Measurements from ENCODE around the gene ZSCAN18. TPM values are rescaled to one million over a fixed set of nuclear protein-coding genes. Genes with fewer than 3 reads are reported as not detected.

Gene ZSCAN18
- total and polyA plus RNA-seq, 9 of the 15 experiments (the other 6 are each of a cell fraction or from before 2014, with no cell fraction given), result 0.07 to 1.9 (median 0.31) TPM; not detected in 1

GRCh38 chr19:58046856-58047255 is 51.2 kb downstream of the ZSCAN18 start (continued):
- no peak for TF ChIP-seq ZMIZ1 (IDR thresholded peaks at IDR 0.05; ENCODE audit: low read depth in 2 of 2, low read length in 2 of 2)
- no peak for TF ChIP-seq ZNF184 (CRISPR knock-in tag; IDR thresholded peaks at IDR 0.05)
- TF ChIP-seq RBM17 (IDR thresholded peaks at IDR 0.05; ENCODE audit: borderline replicate concordance, low read depth, low read length), result no peak
- TF ChIP-seq ZC3H4 (CRISPR knock-in tag; IDR thresholded peaks at IDR 0.05; ENCODE audit: borderline replicate concordance), result no peak

GRCh38 chr19:58045411-58046050 is 52.5 kb downstream of the ZSCAN18 start:
- no peak overlapping the region for H3K9ac ChIP-seq (ENCODE audit: insufficient read depth in 1 of 2, low read depth in 2 of 2, low read length in 2 of 2)
- in situ Hi-C loops (cut with MboI) (no loop called here), intact Hi-C loops (cut with micrococcal nuclease) (no loop called here)
- no peaks in the 10 kb centered on the region for H3K9me1 ChIP-seq (ENCODE audit: control insufficient read depth, insufficient read depth, low read length)
- no peak overlapping the region for H3K4me3 ChIP-seq
- no peak for ATAC-seq
- no peak overlapping the region for H3K4me2 ChIP-seq (ENCODE audit: insufficient read depth, low read length)
- no peaks in the 10 kb centered on the region for H3K79me2 ChIP-seq (ENCODE audit: control insufficient read depth, insufficient read depth, low read length)
- no peak overlapping the region for H3K27ac ChIP-seq (ENCODE audit: extremely low read depth, low read depth, low read length)
- H3K4me1 ChIP-seq (replicated peaks in 1 of 2; ENCODE audit: control insufficient read depth in 2 of 2, insufficient read depth in 2 of 2, low read length in 2 of 2), result peaks cover 0 to 16% of the 10 kb centered on the region in 2 experiments; a peak in 2 of 5 replicates
- no peaks in the 10 kb centered on the region for H3K36me3 ChIP-seq (ENCODE audit: control insufficient read depth, insufficient read depth, low read length)
- no peaks in the 10 kb centered on the region for H3K9me3 ChIP-seq (replicated peaks; ENCODE audit: control insufficient read depth, insufficient read depth, low read depth, low read length)
- no TSS peak for BruUV-seq (replicated peaks)
- DNase-seq (ENCODE audit: extremely low read depth in 1 of 4, low spot score in 3 of 4), result no peak
- CTCF ChIA-PET (ENCODE audit: low intra/inter-chr PET ratio), result no interaction called here
- WGBS (ENCODE audit: insufficient coverage, low coverage, missing lambda C conversion rate), result 1% methylated on average over 24 of the region's 24 CpGs
- H4K20me1 ChIP-seq (replicated peaks; ENCODE audit: control insufficient read depth, insufficient read depth, low read length), result no peaks in the 10 kb centered on the region
- H3K27me3 ChIP-seq (ENCODE audit: control insufficient read depth in 2 of 2, insufficient read depth in 2 of 2, low read length in 2 of 2), result peaks cover 0 to 10% of the 10 kb centered on the region in 2 experiments; a peak in 2 of 5 replicates
- POLR2A ChIA-PET, result interaction anchor here (0.6 to 0.8 kb wide), 2 partner anchors 17 to 139 kb away, joined by 3 read pairs; no protein-coding TSS in a partner anchor
- FAIRE-seq, result no peak
- no peak overlapping the region for H2AFZ ChIP-seq (ENCODE audit: low read depth, low read length)
- TF ChIP-seq ZBTB7A (IDR thresholded peaks at IDR 0.05; ENCODE audit: borderline replicate concordance, control insufficient read depth, low read depth, low read length) (no peak), NR2F6 (CRISPR knock-in tag; IDR thresholded peaks at IDR 0.05) (no peak), ZFP91 (CRISPR knock-in tag; IDR thresholded peaks at IDR 0.05) (no peak), PCBP2 (IDR thresholded peaks at IDR 0.05; ENCODE audit: low read depth, low read length, poor library complexity, severe bottlenecking) (no peak), ZNF23 (CRISPR knock-in tag; IDR thresholded peaks at IDR 0.05) (no peak), E2F1 (CRISPR knock-in tag; IDR thresholded peaks at IDR 0.05) (no peak), ZNF699 (CRISPR knock-in tag; IDR thresholded peaks at IDR 0.05; ENCODE audit: insufficient replicate concordance) (no peak), NFYB (IDR thresholded peaks at IDR 0.05; ENCODE audit: extremely low read depth, insufficient read length) (no peak), TAF1 (IDR thresholded peaks at IDR 0.05; ENCODE audit: control insufficient read depth, extremely low read depth, insufficient read depth, low read length, severe bottlenecking) (no peak)
